Measurements from ENCODE around the gene EGLN1.

The EGLN1 gene

GRCh38 chr1:231348442-231348841 is 73.6 kb downstream of the EGLN1 start:
- no peak overlapping the region for H3K4me3 ChIP-seq (ENCODE audit: low read depth, low read length)
- no peak for TF ChIP-seq CTCF (IDR thresholded peaks at IDR 0.05; ENCODE audit: low read depth, low read length)

- no peak for TF ChIP-seq CTCF (IDR thresholded peaks at IDR 0.05; ENCODE audit: low read depth, low read length)
- no peak overlapping the region for H3K4me3 ChIP-seq (ENCODE audit: low read depth, low read length)
Measured at GRCh38 chr1:231347961-231348360, 74.1 kb downstream of the EGLN1 start.

- no peak overlapping the region for H3K4me3 ChIP-seq (ENCODE audit: low read depth, low read length)
- no peak for TF ChIP-seq CTCF (IDR thresholded peaks at IDR 0.05; ENCODE audit: low read depth, low read length)
Measured at GRCh38 chr1:231340328-231341013, 81.6 kb downstream of the EGLN1 start.

- H3K4me3 ChIP-seq (ENCODE audit: low read depth, low read length) = peak within 1 kb of the TSS; percentile 96
- no peak for TF ChIP-seq CTCF (IDR thresholded peaks at IDR 0.05; ENCODE audit: low read depth, low read length)
Measured at GRCh38 chr1:231338270-231339128, 83.6 kb downstream of the EGLN1 start, which contains the start of gene SPRTN. Gene SPRTN (plus strand): TSS chr1:231338293. CDS start chr1:231338384, 91 bp downstream.

- peak within 1 kb of the TSS; percentile 96 for H3K4me3 ChIP-seq (ENCODE audit: low read depth, low read length)
Measured at GRCh38 chr1:231337472-231338269, 84.4 kb downstream of the EGLN1 start, which contains the start of gene EXOC8. Gene EXOC8 (minus strand): TSS chr1:231337852. CDS start chr1:231337745, 107 bp downstream.

GRCh38 chr1:231337043-231337471 is 85.0 kb downstream of the EGLN1 start:
- TF ChIP-seq CTCF (IDR thresholded peaks at IDR 0.05; ENCODE audit: low read depth, low read length) = no peak
- H3K4me3 ChIP-seq (ENCODE audit: low read depth, low read length) = peak overlapping the region; percentile 96

More at GRCh38 chr1:231337472-231338269, 84.4 kb downstream of the EGLN1 start, which contains the start of gene EXOC8:
- no peak for TF ChIP-seq CTCF (IDR thresholded peaks at IDR 0.05; ENCODE audit: low read depth, low read length)
